Measurements from ENCODE around the gene GATAD1. TPM values are rescaled to one million over a fixed set of nuclear protein-coding genes. Genes with fewer than 3 reads are reported as not detected.
"Not testable (repeated sequence)": the region's sequence is repeated elsewhere in the genome, so short reads cannot be mapped to it uniquely, and the experiment has no call there.

The GATAD1 gene
- total and polyA plus RNA-seq, 2 of the 13 experiments (the other 11 are each of a cell fraction or from before 2014, with no cell fraction given): 20.6 to 42.1 TPM

DNA sequence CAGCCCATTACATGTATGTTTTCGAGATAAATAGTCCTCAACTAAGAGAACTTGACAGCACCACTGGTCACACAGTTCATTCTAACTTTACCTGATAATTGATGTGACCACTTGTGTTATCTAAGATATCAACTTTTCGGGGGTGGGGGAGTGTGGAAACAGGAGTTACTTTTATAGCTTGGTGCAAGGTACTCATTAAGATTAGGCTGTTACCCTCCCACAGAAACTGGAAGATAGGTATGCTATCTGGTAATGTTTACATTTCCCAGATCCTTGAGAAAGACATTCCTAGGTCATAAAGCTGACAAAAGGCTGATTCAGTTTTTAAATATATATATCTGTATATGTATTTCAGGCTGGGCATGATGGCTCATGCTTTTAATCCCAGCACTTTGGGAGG is 19.4 kb downstream of the GATAD1 start:
- H3K4me1 ChIP-seq (ENCODE audit: insufficient read depth, low read length): no peaks in the 10 kb centered on the region
- TF ChIP-seq XBP1 (CRISPR knock-in tag; IDR thresholded peaks at IDR 0.05): no peak
- TF ChIP-seq RBAK (CRISPR knock-in tag; IDR thresholded peaks at IDR 0.05): no peak
- no peak for TF ChIP-seq GLI4 (CRISPR knock-in tag; IDR thresholded peaks at IDR 0.05; ENCODE audit: borderline replicate concordance)
- TF ChIP-seq CC2D1A (CRISPR knock-in tag; IDR thresholded peaks at IDR 0.05): no peak
- TF ChIP-seq, protein P1, sequence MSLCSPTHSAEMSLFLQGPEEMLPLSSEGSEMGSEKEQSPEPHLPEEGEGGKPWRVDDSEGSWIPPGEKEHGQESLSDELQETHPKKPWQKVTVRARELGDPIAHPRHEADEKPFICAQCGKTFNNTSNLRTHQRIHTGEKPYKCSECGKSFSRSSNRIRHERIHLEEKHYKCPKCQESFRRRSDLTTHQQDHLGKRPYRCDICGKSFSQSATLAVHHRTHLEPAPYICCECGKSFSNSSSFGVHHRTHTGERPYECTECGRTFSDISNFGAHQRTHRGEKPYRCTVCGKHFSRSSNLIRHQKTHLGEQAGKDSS (CRISPR knock-in tag; IDR thresholded peaks at IDR 0.05; ENCODE audit: borderline replicate concordance, low read depth): no peak
- TF ChIP-seq KDM5B (CRISPR knock-in tag; IDR thresholded peaks at IDR 0.05; ENCODE audit: borderline replicate concordance): no peak
- no peak for TF ChIP-seq ZNF138 (CRISPR knock-in tag; IDR thresholded peaks at IDR 0.05; ENCODE audit: low read depth)
- TF ChIP-seq ZNF468 (CRISPR knock-in tag; IDR thresholded peaks at IDR 0.05): no peak
- no peak for TF ChIP-seq ZNF800 (CRISPR knock-in tag; IDR thresholded peaks at IDR 0.05)
- no peak for TF ChIP-seq PPARG (CRISPR knock-in tag; conservative IDR thresholded peaks at IDR 0.05)
- H2AFZ ChIP-seq (ENCODE audit: low read length): no peak overlapping the region
- intact Hi-C loops (cut with micrococcal nuclease; ENCODE audit: unreplicated experiment) (loop anchor here (10.0 kb wide), 2 partner anchors 582 to 588 kb away; partner anchors contain the start of gene MTERF1), in situ Hi-C loops (cut with HindIII; ENCODE audit: extremely low pct_ligation_motif_present, low pct_unique_long_range_greater_than_20kb) (no loop called here)
- ChIA-PET POLR2A (no interaction called here), CTCF (ENCODE audit: low intra/inter-chr PET ratio, low total read pairs) (no interaction called here)
- DNase-seq (ENCODE audit: low spot score) (no peak), ATAC-seq (no peak), FAIRE-seq (no peak)
- H3K27me3 ChIP-seq (ENCODE audit: control insufficient read depth in 1 of 2, insufficient read depth in 2 of 2, low read length in 2 of 2): no peaks in the 10 kb centered on the region
- H3K79me2 ChIP-seq (ENCODE audit: insufficient read depth, low read length): no peaks in the 10 kb centered on the region
- H3K9ac ChIP-seq (ENCODE audit: insufficient read depth, low read depth, low read length): no peak overlapping the region
- no peaks in the 10 kb centered on the region for H4K20me1 ChIP-seq (ENCODE audit: insufficient read depth, low read length)
- H3K4me2 ChIP-seq (ENCODE audit: low read depth, low read length): no peak overlapping the region
- H3K9me3 ChIP-seq (ENCODE audit: low read length): no peaks in the 10 kb centered on the region
- BruUV-seq (replicated peaks): no TSS peak
- no peaks in the 10 kb centered on the region for H3K36me3 ChIP-seq (replicated peaks in 1 of 2; ENCODE audit: control insufficient read depth in 1 of 2, insufficient read depth in 2 of 2, low read length in 2 of 2)
- H3K4me3 ChIP-seq (replicated peaks in 1 of 3; ENCODE audit: insufficient read depth in 1 of 3, low read depth in 2 of 3, low read length in 3 of 3): no peak overlapping the region
- H3K27ac ChIP-seq (ENCODE audit: extremely low read length, insufficient read depth, low read length): no peak overlapping the region
- WGBS (ENCODE audit: low lambda C conversion rate): 84% methylated on average over 2 of the region's 2 CpGs

DNA sequence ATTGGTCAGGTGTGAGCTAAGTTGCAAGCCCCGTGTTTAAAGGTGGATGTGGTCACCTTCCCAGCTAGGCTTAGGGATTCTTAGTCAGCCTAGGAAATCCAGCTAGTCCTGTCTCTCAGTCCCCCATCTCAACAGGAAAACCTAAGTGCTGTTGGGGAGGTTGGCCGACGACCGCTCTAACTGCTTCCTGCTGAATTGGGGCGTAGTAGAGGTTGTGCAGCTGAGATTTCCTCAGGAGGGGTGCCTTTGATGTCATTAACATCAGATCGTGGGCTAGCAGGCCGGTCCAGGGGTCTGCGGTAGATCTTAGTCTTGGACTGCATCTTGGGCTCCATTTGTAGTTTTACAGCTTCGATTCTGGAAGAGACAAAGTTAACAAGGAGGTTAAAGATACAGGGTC is 21.3 kb downstream of the GATAD1 start:
- CTCF ChIA-PET (ENCODE audit: low intra/inter-chr PET ratio, low total read pairs); FAIRE-seq; POLR2A ChIA-PET; BruUV-seq (replicated peaks); H3K36me3 ChIP-seq (replicated peaks in 1 of 2; ENCODE audit: control insufficient read depth in 1 of 2, insufficient read depth in 2 of 2, low read length in 2 of 2); H3K9ac ChIP-seq (ENCODE audit: insufficient read depth, low read depth, low read length); H3K4me2 ChIP-seq (ENCODE audit: low read depth, low read length); DNase-seq (ENCODE audit: low spot score); H3K27ac ChIP-seq (ENCODE audit: extremely low read length, insufficient read depth, low read length); ATAC-seq; H3K4me1 ChIP-seq (ENCODE audit: insufficient read depth, low read length); H4K20me1 ChIP-seq (ENCODE audit: insufficient read depth, low read length); H3K27me3 ChIP-seq (ENCODE audit: control insufficient read depth in 1 of 2, insufficient read depth in 2 of 2, low read length in 2 of 2); H2AFZ ChIP-seq (ENCODE audit: low read length); H3K79me2 ChIP-seq (ENCODE audit: insufficient read depth, low read length); H3K9me3 ChIP-seq (ENCODE audit: low read length); H3K4me3 ChIP-seq (replicated peaks in 1 of 3; ENCODE audit: insufficient read depth in 1 of 3, low read depth in 2 of 3, low read length in 3 of 3); in situ Hi-C loops (cut with HindIII; ENCODE audit: extremely low pct_ligation_motif_present, low pct_unique_long_range_greater_than_20kb): not testable (repeated sequence)
- intact Hi-C loops (cut with micrococcal nuclease; ENCODE audit: unreplicated experiment): loop anchor here (10.0 kb wide), 2 partner anchors 584 to 586 kb away; partner anchors contain the start of gene MTERF1
- WGBS (ENCODE audit: low lambda C conversion rate): 88% methylated on average over 9 of the region's 9 CpGs

- H3K4me2 ChIP-seq (ENCODE audit: low read depth, low read length); H4K20me1 ChIP-seq (ENCODE audit: insufficient read depth, low read length); H3K9ac ChIP-seq (ENCODE audit: insufficient read depth, low read depth, low read length); ATAC-seq; H2AFZ ChIP-seq (ENCODE audit: low read length); H3K36me3 ChIP-seq (replicated peaks in 1 of 2; ENCODE audit: control insufficient read depth in 1 of 2, insufficient read depth in 2 of 2, low read length in 2 of 2); in situ Hi-C loops (cut with HindIII; ENCODE audit: extremely low pct_ligation_motif_present, low pct_unique_long_range_greater_than_20kb); POLR2A ChIA-PET; intact Hi-C loops (cut with micrococcal nuclease; ENCODE audit: unreplicated experiment); H3K27ac ChIP-seq (ENCODE audit: extremely low read length, insufficient read depth, low read length); CTCF ChIA-PET (ENCODE audit: low intra/inter-chr PET ratio, low total read pairs); H3K79me2 ChIP-seq (ENCODE audit: insufficient read depth, low read length); H3K27me3 ChIP-seq (ENCODE audit: control insufficient read depth in 1 of 2, insufficient read depth in 2 of 2, low read length in 2 of 2); H3K4me3 ChIP-seq (replicated peaks in 1 of 3; ENCODE audit: insufficient read depth in 1 of 3, low read depth in 2 of 3, low read length in 3 of 3); H3K9me3 ChIP-seq (ENCODE audit: low read length); BruUV-seq (replicated peaks); FAIRE-seq; DNase-seq (ENCODE audit: low spot score); H3K4me1 ChIP-seq (ENCODE audit: insufficient read depth, low read length): not testable (repeated sequence)
- WGBS (ENCODE audit: low lambda C conversion rate): 81% methylated on average over 10 of the region's 10 CpGs
Measured at GRCh38 chr7:92473989-92474388, 26.7 kb downstream of the GATAD1 start.
